ENCODE data around the gene WDR5. TPM values are rescaled to one million over a fixed set of nuclear protein-coding genes. Genes with fewer than 3 reads are reported as not detected.

WDR5 gene
- total and polyA plus RNA-seq, 2 experiments from 2014 or later, result 37.0 to 56.6 TPM

DNA sequence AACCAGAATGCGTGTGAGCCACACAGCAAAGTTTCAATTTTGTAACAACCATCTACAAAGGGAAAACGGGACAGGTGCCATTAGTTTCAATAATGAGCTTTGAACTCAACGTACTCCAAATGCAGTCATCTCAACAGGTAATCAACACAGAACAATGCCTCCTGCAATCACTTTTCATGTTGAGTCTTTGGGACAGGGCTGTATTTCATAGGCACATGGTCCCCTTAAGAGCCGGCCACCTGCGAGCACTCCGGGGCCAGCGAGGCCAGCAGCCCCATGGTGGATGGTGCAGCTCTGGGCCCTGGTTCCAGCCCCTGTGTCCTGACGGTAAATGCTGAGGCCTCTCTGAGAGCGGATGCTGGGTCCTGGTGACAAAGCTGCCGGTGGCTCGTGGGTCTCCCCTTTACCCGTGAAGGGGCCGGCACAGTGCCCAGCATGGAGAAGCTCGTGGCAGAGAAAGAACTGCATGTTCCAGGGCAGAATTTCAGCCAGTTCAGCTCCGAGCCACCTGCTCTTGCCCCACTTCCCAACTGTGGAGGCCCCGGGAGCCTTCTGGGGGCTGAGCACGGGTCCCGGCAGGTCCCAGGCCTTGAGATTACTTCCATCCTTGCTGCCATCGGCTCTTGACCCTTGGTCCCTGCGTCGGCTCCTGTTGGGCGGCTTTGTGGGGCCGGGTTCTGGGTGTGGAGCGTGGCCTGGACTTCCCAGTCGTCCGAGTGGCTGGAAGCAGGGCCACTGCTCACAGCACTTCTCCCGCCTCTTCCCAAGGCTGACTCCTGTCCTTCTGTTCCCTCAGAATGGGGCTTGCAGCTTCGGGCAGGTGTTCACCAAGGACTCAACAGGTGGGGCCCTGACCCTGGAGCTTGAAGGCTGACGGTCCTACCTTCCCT lies 54.6 kb downstream of the WDR5 start:
- no peaks in the 10 kb centered on the region for H3K36me3 ChIP-seq (ENCODE audit: insufficient read depth)
- no peak overlapping the region for H2AFZ ChIP-seq
- H3K4me2 ChIP-seq, result no peak overlapping the region
- Mint-ChIP-seq H3K9me3 (0 out of 3 replicates have a peak, but pooled peaks cover under 1% of the 10 kb centered on the region), H3K4me3 (no peak overlapping the region), H3K27me3 (ENCODE audit: insufficient read depth, low read depth, poor library complexity) (peaks cover 6% of the 10 kb centered on the region), H3K36me3 (ENCODE audit: low read depth) (no peaks in the 10 kb centered on the region; the same call in 2 of the 3 replicates), H3K4me1 (peaks cover 7% of the 10 kb centered on the region), H3K27ac (no peak overlapping the region)
- H3K4me1 ChIP-seq (ENCODE audit: insufficient read depth), result no peaks in the 10 kb centered on the region
- no peak for TF ChIP-seq CTCF (conservative IDR thresholded peaks at IDR 0.05; ENCODE audit: low read depth in 2 of 2)
- no peak for TF ChIP-seq ZNF331 (CRISPR knock-in tag; IDR thresholded peaks at IDR 0.05; ENCODE audit: low read depth)
- TF ChIP-seq, protein P1, sequence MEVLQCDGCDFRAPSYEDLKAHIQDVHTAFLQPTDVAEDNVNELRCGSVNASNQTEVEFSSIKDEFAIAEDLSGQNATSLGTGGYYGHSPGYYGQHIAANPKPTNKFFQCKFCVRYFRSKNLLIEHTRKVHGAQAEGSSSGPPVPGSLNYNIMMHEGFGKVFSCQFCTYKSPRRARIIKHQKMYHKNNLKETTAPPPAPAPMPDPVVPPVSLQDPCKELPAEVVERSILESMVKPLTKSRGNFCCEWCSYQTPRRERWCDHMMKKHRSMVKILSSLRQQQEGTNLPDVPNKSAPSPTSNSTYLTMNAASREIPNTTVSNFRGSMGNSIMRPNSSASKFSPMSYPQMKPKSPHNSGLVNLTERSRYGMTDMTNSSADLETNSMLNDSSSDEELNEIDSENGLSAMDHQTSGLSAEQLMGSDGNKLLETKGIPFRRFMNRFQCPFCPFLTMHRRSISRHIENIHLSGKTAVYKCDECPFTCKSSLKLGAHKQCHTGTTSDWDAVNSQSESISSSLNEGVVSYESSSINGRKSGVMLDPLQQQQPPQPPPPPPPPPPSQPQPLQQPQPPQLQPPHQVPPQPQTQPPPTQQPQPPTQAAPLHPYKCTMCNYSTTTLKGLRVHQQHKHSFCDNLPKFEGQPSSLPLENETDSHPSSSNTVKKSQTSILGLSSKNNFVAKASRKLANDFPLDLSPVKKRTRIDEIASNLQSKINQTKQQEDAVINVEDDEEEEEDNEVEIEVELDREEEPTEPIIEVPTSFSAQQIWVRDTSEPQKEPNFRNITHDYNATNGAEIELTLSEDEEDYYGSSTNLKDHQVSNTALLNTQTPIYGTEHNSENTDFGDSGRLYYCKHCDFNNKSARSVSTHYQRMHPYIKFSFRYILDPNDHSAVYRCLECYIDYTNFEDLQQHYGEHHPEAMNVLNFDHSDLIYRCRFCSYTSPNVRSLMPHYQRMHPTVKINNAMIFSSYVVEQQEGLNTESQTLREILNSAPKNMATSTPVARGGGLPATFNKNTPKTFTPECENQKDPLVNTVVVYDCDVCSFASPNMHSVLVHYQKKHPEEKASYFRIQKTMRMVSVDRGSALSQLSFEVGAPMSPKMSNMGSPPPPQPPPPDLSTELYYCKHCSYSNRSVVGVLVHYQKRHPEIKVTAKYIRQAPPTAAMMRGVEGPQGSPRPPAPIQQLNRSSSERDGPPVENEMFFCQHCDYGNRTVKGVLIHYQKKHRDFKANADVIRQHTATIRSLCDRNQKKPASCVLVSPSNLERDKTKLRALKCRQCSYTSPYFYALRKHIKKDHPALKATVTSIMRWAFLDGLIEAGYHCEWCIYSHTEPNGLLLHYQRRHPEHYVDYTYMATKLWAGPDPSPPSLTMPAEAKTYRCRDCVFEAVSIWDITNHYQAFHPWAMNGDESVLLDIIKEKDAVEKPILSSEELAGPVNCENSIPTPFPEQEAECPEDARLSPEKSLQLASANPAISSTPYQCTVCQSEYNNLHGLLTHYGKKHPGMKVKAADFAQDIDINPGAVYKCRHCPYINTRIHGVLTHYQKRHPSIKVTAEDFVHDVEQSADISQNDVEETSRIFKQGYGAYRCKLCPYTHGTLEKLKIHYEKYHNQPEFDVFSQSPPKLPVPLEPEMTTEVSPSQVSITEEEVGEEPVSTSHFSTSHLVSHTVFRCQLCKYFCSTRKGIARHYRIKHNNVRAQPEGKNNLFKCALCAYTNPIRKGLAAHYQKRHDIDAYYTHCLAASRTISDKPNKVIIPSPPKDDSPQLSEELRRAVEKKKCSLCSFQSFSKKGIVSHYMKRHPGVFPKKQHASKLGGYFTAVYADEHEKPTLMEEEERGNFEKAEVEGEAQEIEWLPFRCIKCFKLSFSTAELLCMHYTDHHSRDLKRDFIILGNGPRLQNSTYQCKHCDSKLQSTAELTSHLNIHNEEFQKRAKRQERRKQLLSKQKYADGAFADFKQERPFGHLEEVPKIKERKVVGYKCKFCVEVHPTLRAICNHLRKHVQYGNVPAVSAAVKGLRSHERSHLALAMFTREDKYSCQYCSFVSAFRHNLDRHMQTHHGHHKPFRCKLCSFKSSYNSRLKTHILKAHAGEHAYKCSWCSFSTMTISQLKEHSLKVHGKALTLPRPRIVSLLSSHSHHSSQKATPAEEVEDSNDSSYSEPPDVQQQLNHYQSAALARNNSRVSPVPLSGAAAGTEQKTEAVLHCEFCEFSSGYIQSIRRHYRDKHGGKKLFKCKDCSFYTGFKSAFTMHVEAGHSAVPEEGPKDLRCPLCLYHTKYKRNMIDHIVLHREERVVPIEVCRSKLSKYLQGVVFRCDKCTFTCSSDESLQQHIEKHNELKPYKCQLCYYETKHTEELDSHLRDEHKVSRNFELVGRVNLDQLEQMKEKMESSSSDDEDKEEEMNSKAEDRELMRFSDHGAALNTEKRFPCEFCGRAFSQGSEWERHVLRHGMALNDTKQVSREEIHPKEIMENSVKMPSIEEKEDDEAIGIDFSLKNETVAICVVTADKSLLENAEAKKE (CRISPR knock-in tag; IDR thresholded peaks at IDR 0.05), result no peak
- TF ChIP-seq NANOG (IDR thresholded peaks at IDR 0.05; ENCODE audit: borderline replicate concordance), result no peak
- no peak for TF ChIP-seq JUNB (IDR thresholded peaks at IDR 0.05; ENCODE audit: unreplicated experiment)
- TF ChIP-seq CREB1 (CRISPR knock-in tag; IDR thresholded peaks at IDR 0.05; ENCODE audit: low read depth), result no peak
- no peak for TF ChIP-seq EZH2phosphoT487 (IDR thresholded peaks at IDR 0.05; ENCODE audit: unreplicated experiment)
- no peak for TF ChIP-seq EZH2 (IDR thresholded peaks at IDR 0.05; ENCODE audit: low read depth, unreplicated experiment)
- TF ChIP-seq, protein P2, sequence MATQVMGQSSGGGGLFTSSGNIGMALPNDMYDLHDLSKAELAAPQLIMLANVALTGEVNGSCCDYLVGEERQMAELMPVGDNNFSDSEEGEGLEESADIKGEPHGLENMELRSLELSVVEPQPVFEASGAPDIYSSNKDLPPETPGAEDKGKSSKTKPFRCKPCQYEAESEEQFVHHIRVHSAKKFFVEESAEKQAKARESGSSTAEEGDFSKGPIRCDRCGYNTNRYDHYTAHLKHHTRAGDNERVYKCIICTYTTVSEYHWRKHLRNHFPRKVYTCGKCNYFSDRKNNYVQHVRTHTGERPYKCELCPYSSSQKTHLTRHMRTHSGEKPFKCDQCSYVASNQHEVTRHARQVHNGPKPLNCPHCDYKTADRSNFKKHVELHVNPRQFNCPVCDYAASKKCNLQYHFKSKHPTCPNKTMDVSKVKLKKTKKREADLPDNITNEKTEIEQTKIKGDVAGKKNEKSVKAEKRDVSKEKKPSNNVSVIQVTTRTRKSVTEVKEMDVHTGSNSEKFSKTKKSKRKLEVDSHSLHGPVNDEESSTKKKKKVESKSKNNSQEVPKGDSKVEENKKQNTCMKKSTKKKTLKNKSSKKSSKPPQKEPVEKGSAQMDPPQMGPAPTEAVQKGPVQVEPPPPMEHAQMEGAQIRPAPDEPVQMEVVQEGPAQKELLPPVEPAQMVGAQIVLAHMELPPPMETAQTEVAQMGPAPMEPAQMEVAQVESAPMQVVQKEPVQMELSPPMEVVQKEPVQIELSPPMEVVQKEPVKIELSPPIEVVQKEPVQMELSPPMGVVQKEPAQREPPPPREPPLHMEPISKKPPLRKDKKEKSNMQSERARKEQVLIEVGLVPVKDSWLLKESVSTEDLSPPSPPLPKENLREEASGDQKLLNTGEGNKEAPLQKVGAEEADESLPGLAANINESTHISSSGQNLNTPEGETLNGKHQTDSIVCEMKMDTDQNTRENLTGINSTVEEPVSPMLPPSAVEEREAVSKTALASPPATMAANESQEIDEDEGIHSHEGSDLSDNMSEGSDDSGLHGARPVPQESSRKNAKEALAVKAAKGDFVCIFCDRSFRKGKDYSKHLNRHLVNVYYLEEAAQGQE (IDR thresholded peaks at IDR 0.05; ENCODE audit: unreplicated experiment), result no peak
- no peak for TF ChIP-seq ETS1 (IDR thresholded peaks at IDR 0.05)
- no peak for TF ChIP-seq ZNF114 (CRISPR knock-in tag; IDR thresholded peaks at IDR 0.05)
- no peak for TF ChIP-seq STAT1 (IDR thresholded peaks at IDR 0.05; ENCODE audit: unreplicated experiment)
- no peak for TF ChIP-seq POLR2AphosphoS5 (IDR thresholded peaks at IDR 0.05; ENCODE audit: low read depth)
- H3K79me2 ChIP-seq (replicated peaks; ENCODE audit: insufficient read depth), result no peaks in the 10 kb centered on the region
- H3F3A ChIP-seq (replicated peaks; ENCODE audit: low read depth), result no peaks in the 10 kb centered on the region
- H3K27me3 ChIP-seq (ENCODE audit: insufficient read depth), result no peaks in the 10 kb centered on the region
- H3K27ac ChIP-seq (ENCODE audit: low read depth), result no peak overlapping the region
- no peaks in the 10 kb centered on the region for H3K9me2 ChIP-seq (ENCODE audit: insufficient read depth)
- H3K4me3 ChIP-seq, result no peak overlapping the region
- H4K20me1 ChIP-seq (replicated peaks; ENCODE audit: insufficient read depth), result no peaks in the 10 kb centered on the region
- no peak for DNase-seq (ENCODE audit: low spot score)
- no peak for ATAC-seq
